Transverse colon (tissue), 3 donors: Measurements from ENCODE around the gene KCTD6.

Experiments
- EP300 ChIP-seq: sonication (generic); formaldehyde crosslinking; IDR thresholded peaks from one replicate; pipeline ENCODE4 v1.6.1; 2017; ENCODE audit warnings: antibody characterized with exemption, low read depth
- POLR2A ChIP-seq: fragments of 450-650 bp; IDR thresholded peaks from one replicate; pipeline ENCODE4 v1.6.1; 2016; ENCODE audit warnings: antibody characterized with exemption, mild to moderate bottlenecking, moderate library complexity
- TF ChIP-seq, protein P1 (sequence below), 5 experiments: fragments of 200-600 bp in 3 of 5; fragments of 450-650 bp in 2 of 5; sonication (generic) in 3 of 5; IDR thresholded peaks; 1 replicate in 2 of 5; 2 replicates in 3 of 5; pipeline ENCODE4 v1.5.1; 2016 to 2017; ENCODE audit warnings: antibody characterized with exemption in 5 of 5, inconsistent platforms in 3 of 5, mild to moderate bottlenecking in 2 of 5, moderate library complexity in 1 of 5

- TF ChIP-seq, protein P1, sequence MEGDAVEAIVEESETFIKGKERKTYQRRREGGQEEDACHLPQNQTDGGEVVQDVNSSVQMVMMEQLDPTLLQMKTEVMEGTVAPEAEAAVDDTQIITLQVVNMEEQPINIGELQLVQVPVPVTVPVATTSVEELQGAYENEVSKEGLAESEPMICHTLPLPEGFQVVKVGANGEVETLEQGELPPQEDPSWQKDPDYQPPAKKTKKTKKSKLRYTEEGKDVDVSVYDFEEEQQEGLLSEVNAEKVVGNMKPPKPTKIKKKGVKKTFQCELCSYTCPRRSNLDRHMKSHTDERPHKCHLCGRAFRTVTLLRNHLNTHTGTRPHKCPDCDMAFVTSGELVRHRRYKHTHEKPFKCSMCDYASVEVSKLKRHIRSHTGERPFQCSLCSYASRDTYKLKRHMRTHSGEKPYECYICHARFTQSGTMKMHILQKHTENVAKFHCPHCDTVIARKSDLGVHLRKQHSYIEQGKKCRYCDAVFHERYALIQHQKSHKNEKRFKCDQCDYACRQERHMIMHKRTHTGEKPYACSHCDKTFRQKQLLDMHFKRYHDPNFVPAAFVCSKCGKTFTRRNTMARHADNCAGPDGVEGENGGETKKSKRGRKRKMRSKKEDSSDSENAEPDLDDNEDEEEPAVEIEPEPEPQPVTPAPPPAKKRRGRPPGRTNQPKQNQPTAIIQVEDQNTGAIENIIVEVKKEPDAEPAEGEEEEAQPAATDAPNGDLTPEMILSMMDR (IDR thresholded peaks at IDR 0.05): no peak
- no peak for TF ChIP-seq POLR2A
- no peak for TF ChIP-seq EP300
Measured at GRCh38 chr3:58473275-58473674, 18.6 kb upstream of the KCTD6 start.
